Suprapubic skin (tissue), 3 donors: ENCODE data around the gene JPH3.

Source experiments
- POLR2AphosphoS5 ChIP-seq, 3 donors: sonication (generic); formaldehyde crosslinking; IDR thresholded peaks; one replicate each; pipeline ENCODE4 v1.6.1; 2017; ENCODE audit warnings: antibody characterized with exemption in 3 of 3
- TF ChIP-seq, protein P1 (sequence below), 2 donors: fragments of 200-600 bp in 1 of 2; fragments of 450-650 bp in 1 of 2; sonication (generic) in 1 of 2; IDR thresholded peaks; one replicate each; pipeline ENCODE4 v1.5.1; 2016 to 2019; ENCODE audit warnings: antibody characterized with exemption in 2 of 2, mild to moderate bottlenecking in 1 of 2, moderate library complexity in 1 of 2

GRCh38 chr16:87644596-87644995, 42.3 kb downstream of the JPH3 start:
- TF ChIP-seq, protein P1, sequence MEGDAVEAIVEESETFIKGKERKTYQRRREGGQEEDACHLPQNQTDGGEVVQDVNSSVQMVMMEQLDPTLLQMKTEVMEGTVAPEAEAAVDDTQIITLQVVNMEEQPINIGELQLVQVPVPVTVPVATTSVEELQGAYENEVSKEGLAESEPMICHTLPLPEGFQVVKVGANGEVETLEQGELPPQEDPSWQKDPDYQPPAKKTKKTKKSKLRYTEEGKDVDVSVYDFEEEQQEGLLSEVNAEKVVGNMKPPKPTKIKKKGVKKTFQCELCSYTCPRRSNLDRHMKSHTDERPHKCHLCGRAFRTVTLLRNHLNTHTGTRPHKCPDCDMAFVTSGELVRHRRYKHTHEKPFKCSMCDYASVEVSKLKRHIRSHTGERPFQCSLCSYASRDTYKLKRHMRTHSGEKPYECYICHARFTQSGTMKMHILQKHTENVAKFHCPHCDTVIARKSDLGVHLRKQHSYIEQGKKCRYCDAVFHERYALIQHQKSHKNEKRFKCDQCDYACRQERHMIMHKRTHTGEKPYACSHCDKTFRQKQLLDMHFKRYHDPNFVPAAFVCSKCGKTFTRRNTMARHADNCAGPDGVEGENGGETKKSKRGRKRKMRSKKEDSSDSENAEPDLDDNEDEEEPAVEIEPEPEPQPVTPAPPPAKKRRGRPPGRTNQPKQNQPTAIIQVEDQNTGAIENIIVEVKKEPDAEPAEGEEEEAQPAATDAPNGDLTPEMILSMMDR (IDR thresholded peaks at IDR 0.05) = no peak
- TF ChIP-seq POLR2AphosphoS5 (IDR thresholded peaks at IDR 0.05) = no peak
